Measurements from ENCODE around the gene XRN1.

DNA sequence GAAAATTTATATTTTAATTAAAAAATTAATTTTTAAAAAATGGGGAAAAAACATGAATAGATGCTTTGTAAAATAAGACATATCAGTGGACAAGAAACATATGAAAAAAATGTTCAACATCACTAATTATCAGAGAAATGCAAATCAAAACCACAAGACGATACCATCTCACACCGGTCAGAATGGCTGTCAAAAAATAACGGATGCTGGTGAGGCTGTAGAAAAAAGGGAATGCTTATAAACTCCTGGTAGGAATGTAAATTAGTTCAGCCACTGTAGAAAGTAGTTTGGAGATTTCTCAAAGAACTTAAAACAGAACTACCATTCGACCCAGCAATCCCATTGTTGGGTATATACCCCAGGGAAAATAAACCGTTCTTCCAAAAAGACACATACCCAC is 93.8 kb downstream of the XRN1 start:
- TF ChIP-seq, protein P1, sequence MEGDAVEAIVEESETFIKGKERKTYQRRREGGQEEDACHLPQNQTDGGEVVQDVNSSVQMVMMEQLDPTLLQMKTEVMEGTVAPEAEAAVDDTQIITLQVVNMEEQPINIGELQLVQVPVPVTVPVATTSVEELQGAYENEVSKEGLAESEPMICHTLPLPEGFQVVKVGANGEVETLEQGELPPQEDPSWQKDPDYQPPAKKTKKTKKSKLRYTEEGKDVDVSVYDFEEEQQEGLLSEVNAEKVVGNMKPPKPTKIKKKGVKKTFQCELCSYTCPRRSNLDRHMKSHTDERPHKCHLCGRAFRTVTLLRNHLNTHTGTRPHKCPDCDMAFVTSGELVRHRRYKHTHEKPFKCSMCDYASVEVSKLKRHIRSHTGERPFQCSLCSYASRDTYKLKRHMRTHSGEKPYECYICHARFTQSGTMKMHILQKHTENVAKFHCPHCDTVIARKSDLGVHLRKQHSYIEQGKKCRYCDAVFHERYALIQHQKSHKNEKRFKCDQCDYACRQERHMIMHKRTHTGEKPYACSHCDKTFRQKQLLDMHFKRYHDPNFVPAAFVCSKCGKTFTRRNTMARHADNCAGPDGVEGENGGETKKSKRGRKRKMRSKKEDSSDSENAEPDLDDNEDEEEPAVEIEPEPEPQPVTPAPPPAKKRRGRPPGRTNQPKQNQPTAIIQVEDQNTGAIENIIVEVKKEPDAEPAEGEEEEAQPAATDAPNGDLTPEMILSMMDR (optimal IDR thresholded peaks at IDR 0.05 in 1 of 3, IDR thresholded peaks at IDR 0.05 in 1 of 3, conservative IDR thresholded peaks at IDR 0.05 in 1 of 3; ENCODE audit: extremely low read depth in 1 of 3, insufficient read depth in 2 of 3, low read length in 3 of 3): no peak
- no peak for TF ChIP-seq EZH2 (IDR thresholded peaks at IDR 0.05; ENCODE audit: low read length)

Measured in keratinocyte (primary cell).